Measurements from ENCODE around the gene XYLT1. TPM values are rescaled to one million over a fixed set of nuclear protein-coding genes. Genes with fewer than 3 reads are reported as not detected.

XYLT1 gene
- total RNA-seq, 2 donors from 2014 or later, result 15.0 to 18.3 TPM

DNA sequence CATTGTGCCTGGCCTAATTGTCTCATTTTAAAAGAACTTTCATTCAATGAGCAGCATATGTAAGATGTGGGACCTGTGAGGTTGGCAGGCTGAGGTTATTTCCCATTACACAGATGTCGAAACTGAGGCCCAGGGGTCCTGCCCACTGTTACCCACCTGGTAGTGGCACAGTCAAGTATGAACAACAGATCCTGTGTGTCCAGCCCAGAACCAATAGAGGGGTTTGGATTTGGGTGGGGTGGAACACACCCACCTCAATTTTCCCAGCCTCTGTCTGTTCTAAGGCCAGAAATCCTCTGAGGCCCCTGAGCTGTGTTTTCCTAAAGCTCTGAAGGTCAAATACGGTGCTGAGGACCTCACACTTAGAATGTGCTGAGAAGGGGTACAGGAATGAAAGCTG lies 179.5 kb downstream of the XYLT1 start:
- Histone ChIP-seq H3K36me3 (no peaks in the 10 kb centered on the region), H3K9ac (ENCODE audit: low read depth in 2 of 2, low read length in 2 of 2) (no peak overlapping the region), H3K9me3 (no peaks in the 10 kb centered on the region), H3K27me3 (no peaks in the 10 kb centered on the region), H3K4me1 (peaks cover 4% of the 10 kb centered on the region), H3K27ac (no peak overlapping the region), H3K4me3 (no peak overlapping the region)
- intact Hi-C loops (cut with DNase I), result no loop called here
- TF ChIP-seq, protein P1, sequence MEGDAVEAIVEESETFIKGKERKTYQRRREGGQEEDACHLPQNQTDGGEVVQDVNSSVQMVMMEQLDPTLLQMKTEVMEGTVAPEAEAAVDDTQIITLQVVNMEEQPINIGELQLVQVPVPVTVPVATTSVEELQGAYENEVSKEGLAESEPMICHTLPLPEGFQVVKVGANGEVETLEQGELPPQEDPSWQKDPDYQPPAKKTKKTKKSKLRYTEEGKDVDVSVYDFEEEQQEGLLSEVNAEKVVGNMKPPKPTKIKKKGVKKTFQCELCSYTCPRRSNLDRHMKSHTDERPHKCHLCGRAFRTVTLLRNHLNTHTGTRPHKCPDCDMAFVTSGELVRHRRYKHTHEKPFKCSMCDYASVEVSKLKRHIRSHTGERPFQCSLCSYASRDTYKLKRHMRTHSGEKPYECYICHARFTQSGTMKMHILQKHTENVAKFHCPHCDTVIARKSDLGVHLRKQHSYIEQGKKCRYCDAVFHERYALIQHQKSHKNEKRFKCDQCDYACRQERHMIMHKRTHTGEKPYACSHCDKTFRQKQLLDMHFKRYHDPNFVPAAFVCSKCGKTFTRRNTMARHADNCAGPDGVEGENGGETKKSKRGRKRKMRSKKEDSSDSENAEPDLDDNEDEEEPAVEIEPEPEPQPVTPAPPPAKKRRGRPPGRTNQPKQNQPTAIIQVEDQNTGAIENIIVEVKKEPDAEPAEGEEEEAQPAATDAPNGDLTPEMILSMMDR (IDR thresholded peaks at IDR 0.05), result no peak
- no peak for DNase-seq

GRCh38 chr16:17289674-17290635 lies 180.8 kb downstream of the XYLT1 start:
- no peak for DNase-seq
- Histone ChIP-seq H3K36me3 (no peaks in the 10 kb centered on the region), H3K4me1 (peaks cover 4% of the 10 kb centered on the region), H3K4me3 (no peak overlapping the region), H3K27me3 (no peaks in the 10 kb centered on the region), H3K27ac (no peak overlapping the region), H3K9ac (ENCODE audit: low read depth in 2 of 2, low read length in 2 of 2) (no peak overlapping the region), H3K9me3 (no peaks in the 10 kb centered on the region)
- TF ChIP-seq, protein P1 (IDR thresholded peaks at IDR 0.05), result no peak
- intact Hi-C loops (cut with DNase I), result no loop called here

GRCh38 chr16:17289050-17289449 lies 181.7 kb downstream of the XYLT1 start:
- no peak for DNase-seq
- Histone ChIP-seq H3K36me3 (no peaks in the 10 kb centered on the region), H3K27ac (no peak overlapping the region), H3K4me1 (peaks cover 4% of the 10 kb centered on the region), H3K9me3 (no peaks in the 10 kb centered on the region), H3K27me3 (no peaks in the 10 kb centered on the region), H3K9ac (ENCODE audit: low read depth in 2 of 2, low read length in 2 of 2) (no peak overlapping the region), H3K4me3 (no peak overlapping the region)
- TF ChIP-seq, protein P1 (IDR thresholded peaks at IDR 0.05), result no peak
- intact Hi-C loops (cut with DNase I), result no loop called here

- H3K4me3 ChIP-seq, result no peak overlapping the region
- TF ChIP-seq, protein P1 (IDR thresholded peaks at IDR 0.05), result no peak
- peaks cover 4% of the 10 kb centered on the region for H3K4me1 ChIP-seq
- H3K27ac ChIP-seq, result no peak overlapping the region
- intact Hi-C loops (cut with DNase I), result no loop called here
- H3K27me3 ChIP-seq, result no peaks in the 10 kb centered on the region
- H3K36me3 ChIP-seq, result no peaks in the 10 kb centered on the region
- no peak overlapping the region for H3K9ac ChIP-seq (ENCODE audit: low read depth in 2 of 2, low read length in 2 of 2)
- no peaks in the 10 kb centered on the region for H3K9me3 ChIP-seq
- DNase-seq, result no peak
These were observed 183.5 kb downstream of the XYLT1 start for GRCh38 chr16:17287166-17287800.

GRCh38 chr16:17286443-17286842 lies 184.3 kb downstream of the XYLT1 start:
- H3K27me3 ChIP-seq, result no peaks in the 10 kb centered on the region
- intact Hi-C loops (cut with DNase I), result no loop called here
- peaks cover 4% of the 10 kb centered on the region for H3K4me1 ChIP-seq
- no peak overlapping the region for H3K4me3 ChIP-seq
- H3K27ac ChIP-seq, result no peak overlapping the region
- H3K9ac ChIP-seq (ENCODE audit: low read depth in 2 of 2, low read length in 2 of 2), result no peak overlapping the region
- TF ChIP-seq, protein P1 (IDR thresholded peaks at IDR 0.05), result no peak
- H3K9me3 ChIP-seq, result no peaks in the 10 kb centered on the region
- no peaks in the 10 kb centered on the region for H3K36me3 ChIP-seq
- no peak for DNase-seq
